Heart right ventricle (tissue), 16 donors: ENCODE data around the gene DENND1A. TPM values are rescaled to one million over a fixed set of nuclear protein-coding genes. Genes with fewer than 3 reads are reported as not detected.

Experiments
- ATAC-seq, 8 donors: fragments of 200-7000 bp; cut with Tn5 transposase; one replicate each; pipeline ENCODE4 v1.9.1; 2020; ENCODE audit warnings: mild to moderate bottlenecking in 8 of 8, moderate library complexity in 8 of 8, moderate number of reproducible peaks in 1 of 8
- DNase-seq, 2 donors: peaks; one replicate each; pipeline ENCODE4 v3.0.0-alpha.2; 2020
- H3K27ac ChIP-seq, 10 donors: fragments of 200-600 bp; sonication (generic) in 2 of 10; one replicate each; pipeline versions ENCODE4 v1.5.0 to v1.8.0; 2020 to 2022; ENCODE audit warnings: mild to moderate bottlenecking in 3 of 10
- H3K27me3 ChIP-seq, 7 donors: fragments of 200-600 bp; one replicate each; pipeline ENCODE4 v1.8.0; 2021 to 2022; ENCODE audit warnings: mild to moderate bottlenecking in 2 of 7
- H3K36me3 ChIP-seq, 9 donors: fragments of 200-600 bp; sonication (generic) in 1 of 9; one replicate each; pipeline versions ENCODE4 v1.5.0 to v1.8.0; 2020 to 2022; ENCODE audit warnings: mild to moderate bottlenecking in 2 of 9
- H3K4me1 ChIP-seq, 9 donors: fragments of 200-600 bp; sonication (generic) in 1 of 9; one replicate each; pipeline versions ENCODE4 v1.5.0 to v1.8.0; 2020 to 2022; ENCODE audit warnings: mild to moderate bottlenecking in 4 of 9
- H3K4me3 ChIP-seq, 10 donors: fragments of 200-600 bp; sonication (generic) in 2 of 10; one replicate each; pipeline versions ENCODE4 v1.5.0 to v1.8.0; 2020 to 2022; ENCODE audit warnings: mild to moderate bottlenecking in 7 of 10, moderate library complexity in 2 of 10
- H3K9me3 ChIP-seq, 11 donors: fragments of 200-600 bp in 10 of 11; sonication (generic) in 2 of 11; one replicate each; pipeline versions ENCODE4 v1.5.0 to v1.8.0; 2013 to 2022; ENCODE audit warnings: mild to moderate bottlenecking in 2 of 11, control low read depth in 1 of 11, moderate library complexity in 1 of 11
- CTCF ChIP-seq, 9 donors: fragments of 200-600 bp; sonication (generic) in 2 of 9; IDR thresholded peaks; one replicate each; pipeline versions ENCODE4 v1.5.0 to v1.8.0; 2021 to 2022; ENCODE audit warnings: antibody characterized with exemption in 9 of 9, mild to moderate bottlenecking in 5 of 9, moderate library complexity in 1 of 9
- WGBS, 2 donors: extraction: QIAGEN DNeasy Blood & Tissue Kit; methylation state at CpG; one replicate each; pipeline ENCODE4 v1.1.7; 2013; ENCODE audit warnings: inconsistent platforms in 1 of 2; 5-methylcytosine and 5-hydroxymethylcytosine counted together
- intact Hi-C, 10 donors: fragments of 100-400 bp; cut with DNase I; formaldehyde crosslinking; loops; one replicate each; pipeline versions ENCODE4 v1.11.1 to v1.14.2; 2022
- polyA plus RNA-seq, 2 donors: library from polyadenylated mRNA; stranded (reverse); fragments of 200-250 nt; gene quantifications; one replicate each; pipeline ENCODE4 v1.2.3, GENCODE V29; 2013
- total RNA-seq, 10 donors: library from RNA; stranded (reverse); fragmentation: NEBNext Ultra II Directional in 3 of 10; extraction: Animal tissue kit (Norgen Biotek cat#: 25700) in 3 of 10; gene quantifications; one replicate each; pipeline versions ENCODE4 v1.2.1 to v1.2.4, GENCODE V29; 2021 to 2023
- donor health status: Arrhythmogenic right ventricular cardiomyopathy.
- donor health status: ischemic (EF 13 %, LVEDD 7.1; RV severe dilation, severe dysfunction).
- donor health status: healthy with polysubstance abuse.
- donor health status: DM: no; HTN: yes; CAD: no.
- donor health status: DM: no; HTN: no; CAD: no.
- donor health status: ischemic (EF 25% LVEDD 6.9; RV normal size, moderate dysfunction).
- donor health status: ischemic (EF 25% LVEDD 5.7; RV mildly dilated, moderate dysfunction).
- donor health status: healthy.
- donor health status: DM: yes; HTN: yes; CAD: no.
- donor health status: Ischemic cardiomyopathy.
- donor health status: ischemic (EF 35%, LVEDD 5.7; RV mildly dilated, moderate dysfunction).
- donor health status: nonischemic (EF 11% LVEDD 7.7; RV severe dilation, severe dysfunction).
- donor health status: DM: yes; HTN: yes; CAD: no.
- donor health status: PGD.
- donor health status: ischemic (EF 29% LVEDD 5.4; RV normal size, mild dysfunction).
- donor health status: nonischemic (EF 23%, LVEDD 6.1; RV moderate dilation, normal function).

The DENND1A gene
- total and polyA plus RNA-seq, 12 donors = 7.3 to 19.6 (median 12.2) TPM

GRCh38 chr9:123537809-123538208 is 392.1 kb downstream of the DENND1A start:
- H3K27ac ChIP-seq = no peak overlapping the region
- ATAC-seq = no peak
- WGBS, 2 donors = 87 to 90% methylated on average over 3 of the region's 3 CpGs
- H3K9me3 ChIP-seq = no peaks in the 10 kb centered on the region
- no peak for DNase-seq
- H3K27me3 ChIP-seq = no peaks in the 10 kb centered on the region
- H3K4me3 ChIP-seq = no peak overlapping the region
- no peaks in the 10 kb centered on the region for H3K36me3 ChIP-seq
- no peak for TF ChIP-seq CTCF (IDR thresholded peaks at IDR 0.05)
- H3K4me1 ChIP-seq = peaks cover 0 to 10% (median 4%) of the 10 kb centered on the region in 9 donors
- intact Hi-C loops = no loop called here

GRCh38 chr9:123536455-123536868 is 393.5 kb downstream of the DENND1A start:
- no peak for TF ChIP-seq CTCF (IDR thresholded peaks at IDR 0.05)
- Histone ChIP-seq H3K27me3 (no peaks in the 10 kb centered on the region), H3K27ac (no peak overlapping the region), H3K4me1 (peaks cover 0 to 7% (median under 1%) of the 10 kb centered on the region in 9 donors), H3K9me3 (no peaks in the 10 kb centered on the region), H3K36me3 (no peaks in the 10 kb centered on the region), H3K4me3 (no peak overlapping the region)
- DNase-seq (no peak), ATAC-seq (no peak)
- intact Hi-C loops = no loop called here
- WGBS, 2 donors = 91 to 93% methylated on average over 6 of the region's 6 CpGs

GRCh38 chr9:123534336-123534735 is 395.6 kb downstream of the DENND1A start:
- peaks cover 0 to 18% (median 9%) of the 10 kb centered on the region in 11 donors for H3K9me3 ChIP-seq
- no peak for ATAC-seq
- H3K4me1 ChIP-seq = no peaks in the 10 kb centered on the region
- H3K36me3 ChIP-seq = no peaks in the 10 kb centered on the region
- TF ChIP-seq CTCF (IDR thresholded peaks at IDR 0.05) = no peak
- H3K27me3 ChIP-seq = no peaks in the 10 kb centered on the region
- no peak for DNase-seq
- WGBS, 2 donors = 95 to 97% methylated on average over 2 of the region's 2 CpGs
- intact Hi-C loops = no loop called here
- no peak overlapping the region for H3K4me3 ChIP-seq
- no peak overlapping the region for H3K27ac ChIP-seq

GRCh38 chr9:123530244-123530643 is 399.7 kb downstream of the DENND1A start:
- Histone ChIP-seq H3K27ac (no peak overlapping the region), H3K27me3 (no peaks in the 10 kb centered on the region), H3K9me3 (peaks cover 0 to 18% (median 9%) of the 10 kb centered on the region in 11 donors), H3K4me3 (no peak overlapping the region), H3K36me3 (no peaks in the 10 kb centered on the region), H3K4me1 (no peaks in the 10 kb centered on the region)
- ATAC-seq (no peak), DNase-seq (no peak)
- WGBS, 2 donors = 72 to 74% methylated on average over 4 of the region's 4 CpGs
- intact Hi-C loops = no loop called here
- TF ChIP-seq CTCF (IDR thresholded peaks at IDR 0.05) = no peak
